GM12878 (cell line): ENCODE data around the gene USP51. TPM values are rescaled to one million over a fixed set of nuclear protein-coding genes. Genes with fewer than 3 reads are reported as not detected.
"Not testable (repeated sequence)": the region's sequence is repeated elsewhere in the genome, so short reads cannot be mapped to it uniquely, and the experiment has no call there.

Experiments used
- ATAC-seq: fragments of 200-7000 bp; cut with Tn5 transposase; 3 replicates; pipeline ENCODE4 v1.9.1; 2020; ENCODE audit warnings: mild to moderate bottlenecking, moderate library complexity
- BruUV-seq: library from RNA; stranded (reverse); fragments of 400-500 nt; replicated peaks from 2 replicates; lab custom pipeline; 2021; lab: Mats Ljungman, UMichigan
- CTCF ChIA-PET: fragments of 300-600 bp; sonication (Branson Sonifier 250); formaldehyde crosslinking; extraction: SDS; loops from one replicate; lab custom pipeline; 2021; ENCODE audit warnings: inconsistent platforms; lab: Yijun Ruan, JAX
- POLR2A ChIA-PET: fragments of 350-600 bp; formaldehyde crosslinking; extraction: SDS; loops from one replicate; lab custom pipeline; 2021; ENCODE audit warnings: inconsistent platforms; lab: Charles Lee
- RAD21 ChIA-PET: fragments of 300-600 bp; sonication (Branson Sonifier 250); formaldehyde crosslinking; loops from one replicate; lab custom pipeline; 2023; ENCODE audit warnings: antibody characterized with exemption; ENCODE audit not compliant: unreplicated experiment; lab: Charles Lee
- SMC1A ChIA-PET: fragments of 300-600 bp; sonication (Branson Sonifier 250); formaldehyde crosslinking; loops from one replicate; lab custom pipeline; 2023; ENCODE audit not compliant: unreplicated experiment, uncharacterized antibody; lab: Charles Lee
- DNase-seq: peaks from one replicate; pipeline ENCODE4 v3.0.0-alpha.2; 2011; ENCODE audit warnings: low read depth, low spot score
- FAIRE-seq: peaks from 3 replicates; lab custom pipeline; 2011; peaks lifted over from hg19 to GRCh38; lab: Jason Lieb, UNC
- H2AFZ ChIP-seq: 2 replicates; pipeline ENCODE4 v1.6.0; 2011; ENCODE audit warnings: low read depth, low read length, control low read depth; ENCODE audit not compliant: control insufficient read depth
- H3K27ac ChIP-seq: 2 replicates; pipeline ENCODE4 v1.5.1; 2011; ENCODE audit warnings: control low read depth; ENCODE audit not compliant: control insufficient read depth, insufficient read depth
- H3K27me3 ChIP-seq, 2 experiments: replicated peaks in 1 of 2; 2 replicates each; pipeline versions ENCODE4 v1.6.0 to v1.6.1; 2011; ENCODE audit warnings: low read length in 1 of 2; ENCODE audit not compliant: control insufficient read depth in 2 of 2, insufficient read depth in 2 of 2
- H3K36me3 ChIP-seq, 2 experiments: 2 replicates each; pipeline ENCODE4 v1.5.1; 2011; ENCODE audit warnings: low read length in 1 of 2; ENCODE audit not compliant: control insufficient read depth in 2 of 2, insufficient read depth in 2 of 2
- H3K4me1 ChIP-seq: 2 replicates; pipeline ENCODE4 v1.6.1; 2011; ENCODE audit warnings: mild to moderate bottlenecking, low read length, moderate library complexity, mixed read lengths; ENCODE audit not compliant: control insufficient read depth, insufficient read depth
- H3K4me2 ChIP-seq: 2 replicates; pipeline ENCODE4 v1.6.0; 2011; ENCODE audit warnings: control low read depth; ENCODE audit not compliant: control insufficient read depth, insufficient read depth
- H3K4me3 ChIP-seq: fragments of 200-600 bp; sonication (generic); 2 replicates; pipeline ENCODE4 v1.5.1; 2016
- H3K79me2 ChIP-seq: 2 replicates; pipeline ENCODE4 v1.6.0; 2011; ENCODE audit warnings: low read length; ENCODE audit not compliant: control insufficient read depth, insufficient read depth
- H3K9ac ChIP-seq: 2 replicates; pipeline ENCODE4 v1.8.0; 2011; ENCODE audit warnings: low read length, control low read depth, mixed read lengths; ENCODE audit not compliant: control insufficient read depth, insufficient read depth
- H3K9me3 ChIP-seq: replicated peaks from 3 replicates; pipeline ENCODE4 v1.5.1; 2011; ENCODE audit warnings: mild to moderate bottlenecking, low read length; ENCODE audit not compliant: control insufficient read depth, insufficient read depth
- H4K20me1 ChIP-seq: 2 replicates; pipeline ENCODE4 v1.6.0; 2011; ENCODE audit not compliant: control insufficient read depth, insufficient read depth
- CHD4 ChIP-seq: fragments of 200-600 bp; sonication (generic); IDR thresholded peaks from 2 replicates; pipeline ENCODE4 v1.6.1; 2016; ENCODE audit warnings: mild to moderate bottlenecking
- FOXK2 ChIP-seq: fragments of 450-650 bp; IDR thresholded peaks from 2 replicates; pipeline ENCODE4 v1.6.1; 2017; ENCODE audit warnings: mild to moderate bottlenecking, moderate library complexity
- RAD21 ChIP-seq: IDR thresholded peaks from 2 replicates; pipeline ENCODE4 v1.6.1; 2011; ENCODE audit warnings: mild to moderate bottlenecking, low read depth, low read length, moderate library complexity; ENCODE audit not compliant: insufficient read depth
- SIN3A ChIP-seq: IDR thresholded peaks from 2 replicates; pipeline ENCODE4 v1.6.1; 2012; ENCODE audit warnings: low read depth, low read length, improper control_type of control experiment
- WGBS: methylation state at CpG from one replicate; pipeline ENCODE4 v1.1.6; 2016; ENCODE audit warnings: low lambda C conversion rate; ENCODE audit not compliant: insufficient replicate concordance, insufficient coverage; ENCODE audit errors: missing lambda C conversion rate; 5-methylcytosine and 5-hydroxymethylcytosine counted together
- in situ Hi-C: fragments of 300-500 bp; cut with MboI; formaldehyde crosslinking; loops from 9 replicates; pipeline ENCODE4 v1.14.3; 2018; ENCODE audit warnings: mixed read lengths
- intact Hi-C: fragments of 100-400 bp; cut with micrococcal nuclease; formaldehyde crosslinking; loops from one replicate; pipeline ENCODE4 v1.14.2; 2022; ENCODE audit not compliant: unreplicated experiment
- polyA plus RNA-seq, 11 experiments: library from polyadenylated mRNA; depleted of rRNA in 4 of 11; unstranded in 6 of 11; stranded (reverse) in 5 of 11; fragments of >200 nt; fragmentation: Nextera tagmentation in 4 of 11; fragmentation: Illumina TruSeq in 1 of 11; extraction: Ambion mirVana in 4 of 11; extraction: Trizol in 1 of 11; gene quantifications; 1 replicate in 1 of 11; 2 replicates in 10 of 11; pipeline versions ENCODE4 v1.2.1 to v1.2.3, GENCODE V29; 2011 to 2016; ENCODE audit warnings: inconsistent platforms in 2 of 11, missing spikeins in 2 of 11, low read depth in 1 of 11
- total RNA-seq, 4 experiments: library from RNA; depleted of rRNA in 3 of 4; stranded (reverse); fragments of >200 nt in 3 of 4; fragmentation: Illumina TruSeq in 1 of 4; extraction: Trizol in 1 of 4; gene quantifications; 2 replicates each; pipeline versions ENCODE4 v1.2.1 to v1.2.3, GENCODE V29; 2013 to 2021
- TF ChIP-seq, protein P1 (sequence below): IDR thresholded peaks from 2 replicates; pipeline ENCODE4 v1.6.1; 2012; ENCODE audit warnings: low read length, inconsistent platforms
- TF ChIP-seq, protein P2 (sequence below): IDR thresholded peaks from 2 replicates; pipeline ENCODE4 v1.6.1; 2012; ENCODE audit warnings: low read depth, low read length, improper control_type of control experiment
- TF ChIP-seq, protein P3 (sequence below), 3 experiments: IDR thresholded peaks in 2 of 3; conservative IDR thresholded peaks in 1 of 3; 2 replicates each; pipeline ENCODE4 v1.5.1; 2011; ENCODE audit warnings: low read depth in 3 of 3, low read length in 3 of 3, mild to moderate bottlenecking in 3 of 3, control low read depth in 2 of 3, moderate library complexity in 2 of 3, inconsistent platforms in 1 of 3, mixed read lengths in 1 of 3; ENCODE audit not compliant: control insufficient read depth in 2 of 3, insufficient read depth in 1 of 3; ENCODE audit errors: extremely low read depth in 1 of 3

The USP51 gene
- total and polyA plus RNA-seq, 10 of the 15 experiments (the other 5 are each of a cell fraction or from before 2014, with no cell fraction given) = 0.52 to 1.7 (median 1.2) TPM

DNA sequence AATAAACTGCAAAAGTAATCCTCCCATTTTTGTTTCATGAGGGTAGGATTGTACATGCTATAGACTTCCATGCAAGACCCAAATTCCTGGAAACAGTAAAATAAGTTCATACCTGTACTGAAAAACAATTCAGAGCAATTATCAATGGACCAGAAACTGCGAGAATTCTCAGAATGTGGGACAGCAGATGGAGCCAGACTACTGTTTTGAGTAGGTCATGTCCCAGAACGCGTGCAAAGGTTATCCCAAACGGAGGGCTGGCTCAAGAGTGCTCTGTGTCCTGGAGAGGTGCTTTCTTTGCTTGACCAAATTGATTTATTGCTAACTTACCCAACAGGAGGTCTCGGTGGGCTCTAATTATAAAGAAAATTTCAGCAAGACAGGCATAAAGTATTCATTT is 39.4 kb downstream of the USP51 start:
- DNase-seq = no peak
- no peak overlapping the region for H3K4me2 ChIP-seq
- no peak overlapping the region for H2AFZ ChIP-seq
- TF ChIP-seq, protein P1, sequence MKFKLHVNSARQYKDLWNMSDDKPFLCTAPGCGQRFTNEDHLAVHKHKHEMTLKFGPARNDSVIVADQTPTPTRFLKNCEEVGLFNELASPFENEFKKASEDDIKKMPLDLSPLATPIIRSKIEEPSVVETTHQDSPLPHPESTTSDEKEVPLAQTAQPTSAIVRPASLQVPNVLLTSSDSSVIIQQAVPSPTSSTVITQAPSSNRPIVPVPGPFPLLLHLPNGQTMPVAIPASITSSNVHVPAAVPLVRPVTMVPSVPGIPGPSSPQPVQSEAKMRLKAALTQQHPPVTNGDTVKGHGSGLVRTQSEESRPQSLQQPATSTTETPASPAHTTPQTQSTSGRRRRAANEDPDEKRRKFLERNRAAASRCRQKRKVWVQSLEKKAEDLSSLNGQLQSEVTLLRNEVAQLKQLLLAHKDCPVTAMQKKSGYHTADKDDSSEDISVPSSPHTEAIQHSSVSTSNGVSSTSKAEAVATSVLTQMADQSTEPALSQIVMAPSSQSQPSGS = no peak
- peak; percentile 36; the same call in 1 of the 2 replicates for TF ChIP-seq RAD21
- TF ChIP-seq CHD4 = no peak
- TF ChIP-seq, protein P2, sequence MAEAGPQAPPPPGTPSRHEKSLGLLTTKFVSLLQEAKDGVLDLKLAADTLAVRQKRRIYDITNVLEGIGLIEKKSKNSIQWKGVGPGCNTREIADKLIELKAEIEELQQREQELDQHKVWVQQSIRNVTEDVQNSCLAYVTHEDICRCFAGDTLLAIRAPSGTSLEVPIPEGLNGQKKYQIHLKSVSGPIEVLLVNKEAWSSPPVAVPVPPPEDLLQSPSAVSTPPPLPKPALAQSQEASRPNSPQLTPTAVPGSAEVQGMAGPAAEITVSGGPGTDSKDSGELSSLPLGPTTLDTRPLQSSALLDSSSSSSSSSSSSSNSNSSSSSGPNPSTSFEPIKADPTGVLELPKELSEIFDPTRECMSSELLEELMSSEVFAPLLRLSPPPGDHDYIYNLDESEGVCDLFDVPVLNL = no peak
- no peak for TF ChIP-seq SIN3A
- TF ChIP-seq, protein P3, sequence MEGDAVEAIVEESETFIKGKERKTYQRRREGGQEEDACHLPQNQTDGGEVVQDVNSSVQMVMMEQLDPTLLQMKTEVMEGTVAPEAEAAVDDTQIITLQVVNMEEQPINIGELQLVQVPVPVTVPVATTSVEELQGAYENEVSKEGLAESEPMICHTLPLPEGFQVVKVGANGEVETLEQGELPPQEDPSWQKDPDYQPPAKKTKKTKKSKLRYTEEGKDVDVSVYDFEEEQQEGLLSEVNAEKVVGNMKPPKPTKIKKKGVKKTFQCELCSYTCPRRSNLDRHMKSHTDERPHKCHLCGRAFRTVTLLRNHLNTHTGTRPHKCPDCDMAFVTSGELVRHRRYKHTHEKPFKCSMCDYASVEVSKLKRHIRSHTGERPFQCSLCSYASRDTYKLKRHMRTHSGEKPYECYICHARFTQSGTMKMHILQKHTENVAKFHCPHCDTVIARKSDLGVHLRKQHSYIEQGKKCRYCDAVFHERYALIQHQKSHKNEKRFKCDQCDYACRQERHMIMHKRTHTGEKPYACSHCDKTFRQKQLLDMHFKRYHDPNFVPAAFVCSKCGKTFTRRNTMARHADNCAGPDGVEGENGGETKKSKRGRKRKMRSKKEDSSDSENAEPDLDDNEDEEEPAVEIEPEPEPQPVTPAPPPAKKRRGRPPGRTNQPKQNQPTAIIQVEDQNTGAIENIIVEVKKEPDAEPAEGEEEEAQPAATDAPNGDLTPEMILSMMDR (IDR thresholded peaks at IDR 0.05 in 2 of 3, conservative IDR thresholded peaks at IDR 0.05 in 1 of 3; ENCODE audit: control insufficient read depth in 2 of 3, extremely low read depth in 1 of 3, insufficient read depth in 1 of 3, low read depth in 3 of 3, low read length in 3 of 3) = peak in 2 of 3 experiments; percentile 3 to 17; a peak in 2 of 6 replicates
- TF ChIP-seq FOXK2 = no peak
- TF ChIP-seq, all 136 proteins: peak for 2
- FAIRE-seq (no peak), ATAC-seq (no peak)
- ChIA-PET RAD21 (no interaction called here), SMC1A (no interaction called here), POLR2A (no interaction called here), CTCF (no interaction called here)
- Histone ChIP-seq H3K79me2 (peaks cover 6% of the 10 kb centered on the region), H3K27me3 (no peaks in the 10 kb centered on the region), H3K4me3 (no peak overlapping the region), H3K36me3 (no peaks in the 10 kb centered on the region), H3K9me3 (no peaks in the 10 kb centered on the region), H4K20me1 (no peaks in the 10 kb centered on the region), H3K9ac (no peak overlapping the region), H3K4me1 (no peaks in the 10 kb centered on the region), H3K27ac (no peak overlapping the region)
- no TSS peak for BruUV-seq
- in situ Hi-C loops = no loop called here
- intact Hi-C loops = no loop called here
- WGBS = 54% methylated on average over 5 of the region's 5 CpGs

DNA sequence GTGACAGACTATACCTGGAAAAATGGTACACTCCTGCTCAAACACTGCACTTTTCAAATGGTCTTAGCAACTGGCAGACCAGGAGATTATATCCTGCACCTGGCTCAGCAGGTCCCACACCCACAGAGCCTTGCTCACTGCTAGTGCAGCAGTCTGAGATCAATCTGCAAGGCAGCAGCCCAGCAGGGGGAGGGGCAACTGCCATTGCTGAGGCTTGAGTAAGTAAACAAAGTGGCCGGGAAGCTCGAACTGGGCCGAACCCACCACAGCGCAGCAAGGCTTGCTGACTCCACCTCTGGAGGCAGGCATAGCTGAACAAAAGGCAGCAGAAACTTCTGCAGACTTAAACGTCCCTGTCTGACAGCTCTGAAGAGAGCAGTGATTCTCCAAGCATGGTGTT is 46.2 kb downstream of the USP51 start:
- RAD21 ChIA-PET, H4K20me1 ChIP-seq, H3K27me3 ChIP-seq, BruUV-seq, H3K9ac ChIP-seq, H3K4me2 ChIP-seq, H3K79me2 ChIP-seq, CTCF ChIA-PET, FAIRE-seq, intact Hi-C loops, DNase-seq, H2AFZ ChIP-seq, H3K27ac ChIP-seq, POLR2A ChIA-PET, ATAC-seq, H3K36me3 ChIP-seq, H3K9me3 ChIP-seq, SMC1A ChIA-PET, H3K4me1 ChIP-seq, H3K4me3 ChIP-seq: not testable (repeated sequence)
- in situ Hi-C loops = loop anchor here (10.0 to 25.0 kb wide), 2 partner anchors 271 to 1269 kb away; partner anchors contain the start of gene RRAGB
- 49% methylated on average over 5 of the region's 5 CpGs for WGBS
